HEK293 (cell line): ENCODE data around the gene TTC13.
A peak's percentile ranks its signal among the peaks of the same experiment; 100 is the strongest.

Experiments
- HOXA7 ChIP-seq: sonication (generic); formaldehyde crosslinking; IDR thresholded peaks from 2 replicates; pipeline ENCODE4 v1.8.1; 2022; ENCODE audit warnings: missing genetic modification reagents, borderline replicate concordance
- HOXD13 ChIP-seq: sonication (generic); formaldehyde crosslinking; IDR thresholded peaks from 2 replicates; pipeline ENCODE4 v1.8.0; 2022; ENCODE audit warnings: missing genetic modification reagents, borderline replicate concordance
- KLF8 ChIP-seq: fragments of 450-650 bp; formaldehyde crosslinking; IDR thresholded peaks from 2 replicates; pipeline ENCODE4 v1.5.1; 2016; ENCODE audit warnings: missing biosample characterization, missing genetic modification characterization
- PATZ1 ChIP-seq: fragments of 450-650 bp; formaldehyde crosslinking; IDR thresholded peaks from 2 replicates; pipeline ENCODE4 v1.5.1; 2016; ENCODE audit warnings: missing biosample characterization, missing genetic modification characterization
- RBAK ChIP-seq: fragments of 450-650 bp; formaldehyde crosslinking; IDR thresholded peaks from 2 replicates; pipeline ENCODE4 v1.5.1; 2016; ENCODE audit warnings: missing biosample characterization, missing genetic modification characterization
- SCRT2 ChIP-seq: fragments of 450-650 bp; formaldehyde crosslinking; IDR thresholded peaks from 2 replicates; pipeline ENCODE4 v1.5.1; 2016; ENCODE audit warnings: missing biosample characterization, missing genetic modification characterization
- SP2 ChIP-seq: fragments of 450-650 bp; formaldehyde crosslinking; IDR thresholded peaks from 2 replicates; pipeline ENCODE4 v1.5.1; 2016; ENCODE audit warnings: missing biosample characterization, missing genetic modification characterization
- TCF7L2 ChIP-seq: IDR thresholded peaks from 2 replicates; pipeline ENCODE4 v1.6.1; 2011; ENCODE audit warnings: low read depth, mild to moderate bottlenecking, inconsistent platforms, low read length, moderate library complexity, borderline replicate concordance
- TRIM28 ChIP-seq: IDR thresholded peaks from 2 replicates; pipeline ENCODE4 v1.6.1; 2011; ENCODE audit warnings: low read length, control low read depth, borderline replicate concordance
- ZBTB1 ChIP-seq: fragments of 450-650 bp; formaldehyde crosslinking; IDR thresholded peaks from 2 replicates; pipeline ENCODE4 v1.5.1; 2016; ENCODE audit warnings: missing biosample characterization, missing genetic modification characterization
- ZBTB17 ChIP-seq: fragments of 450-650 bp; formaldehyde crosslinking; IDR thresholded peaks from 2 replicates; pipeline ENCODE4 v1.5.1; 2016; ENCODE audit warnings: missing biosample characterization, missing genetic modification characterization
- ZBTB26 ChIP-seq: fragments of 450-650 bp; formaldehyde crosslinking; optimal IDR thresholded peaks from 2 replicates; pipeline ENCODE3; 2016; ENCODE audit warnings: missing biosample characterization, mild to moderate bottlenecking, missing genetic modification characterization
- ZBTB48 ChIP-seq: fragments of 450-650 bp; formaldehyde crosslinking; IDR thresholded peaks from 2 replicates; pipeline ENCODE4 v1.5.1; 2016; ENCODE audit warnings: missing biosample characterization, missing genetic modification characterization
- ZEB2 ChIP-seq: fragments of 450-650 bp; formaldehyde crosslinking; IDR thresholded peaks from 2 replicates; pipeline ENCODE4 v1.5.1; 2016; ENCODE audit warnings: missing biosample characterization, missing genetic modification characterization
- ZIC2 ChIP-seq: fragments of 450-650 bp; formaldehyde crosslinking; IDR thresholded peaks from 2 replicates; pipeline ENCODE4 v1.5.1; 2016; ENCODE audit warnings: missing biosample characterization, missing genetic modification characterization
- ZNF133 ChIP-seq: fragments of 450-650 bp; formaldehyde crosslinking; IDR thresholded peaks from 2 replicates; pipeline ENCODE4 v1.5.1; 2016; ENCODE audit warnings: missing biosample characterization, missing genetic modification characterization
- ZNF169 ChIP-seq: fragments of 450-650 bp; formaldehyde crosslinking; IDR thresholded peaks from 2 replicates; pipeline ENCODE4 v1.5.1; 2016; ENCODE audit warnings: missing biosample characterization, missing genetic modification characterization
- ZNF18 ChIP-seq: fragments of 450-650 bp; formaldehyde crosslinking; IDR thresholded peaks from 2 replicates; pipeline ENCODE4 v1.5.1; 2016; ENCODE audit warnings: missing biosample characterization, missing genetic modification characterization
- ZNF202 ChIP-seq: fragments of 450-650 bp; formaldehyde crosslinking; IDR thresholded peaks from 2 replicates; pipeline ENCODE4 v1.5.1; 2016; ENCODE audit warnings: missing biosample characterization, missing genetic modification characterization, borderline replicate concordance
- ZNF221 ChIP-seq: fragments of 450-650 bp; formaldehyde crosslinking; IDR thresholded peaks from 2 replicates; pipeline ENCODE4 v1.5.1; 2017; ENCODE audit warnings: missing biosample characterization, missing genetic modification characterization, borderline replicate concordance
- ZNF24 ChIP-seq: fragments of 450-650 bp; formaldehyde crosslinking; IDR thresholded peaks from 2 replicates; pipeline ENCODE4 v1.5.1; 2016; ENCODE audit warnings: missing biosample characterization, missing genetic modification characterization
- ZNF274 ChIP-seq, 2 experiments: fragments of 200-500 bp in 1 of 2; fragments of 450-650 bp in 1 of 2; sonication (Bioruptor generic) in 1 of 2; formaldehyde crosslinking in 1 of 2; IDR thresholded peaks; 2 replicates each; pipeline versions ENCODE4 v1.5.1 to v1.6.1; 2014 to 2016; ENCODE audit warnings: borderline replicate concordance in 1 of 2, inconsistent platforms in 1 of 2, low read length in 1 of 2, missing biosample characterization in 1 of 2, missing genetic modification characterization in 1 of 2
- ZNF302 ChIP-seq: fragments of 450-650 bp; formaldehyde crosslinking; IDR thresholded peaks from 2 replicates; pipeline ENCODE4 v1.5.1; 2016; ENCODE audit warnings: missing biosample characterization, missing genetic modification characterization, low read depth
- ZNF324 ChIP-seq: fragments of 450-650 bp; formaldehyde crosslinking; IDR thresholded peaks from 2 replicates; pipeline ENCODE4 v1.5.1; 2016; ENCODE audit warnings: missing biosample characterization, missing genetic modification characterization
- ZNF350 ChIP-seq: fragments of 450-650 bp; formaldehyde crosslinking; IDR thresholded peaks from 2 replicates; pipeline ENCODE4 v1.5.0; 2017; ENCODE audit warnings: missing biosample characterization, mild to moderate bottlenecking, missing genetic modification characterization
- ZNF404 ChIP-seq: fragments of 450-650 bp; formaldehyde crosslinking; IDR thresholded peaks from 2 replicates; pipeline ENCODE4 v1.5.1; 2017; ENCODE audit warnings: missing biosample characterization, missing genetic modification characterization
- ZNF433 ChIP-seq: fragments of 450-650 bp; formaldehyde crosslinking; IDR thresholded peaks from 2 replicates; pipeline ENCODE4 v1.5.1; 2016; ENCODE audit warnings: missing biosample characterization, missing genetic modification characterization, low read depth
- ZNF449 ChIP-seq: fragments of 450-650 bp; formaldehyde crosslinking; IDR thresholded peaks from 2 replicates; pipeline ENCODE4 v1.5.1; 2017; ENCODE audit warnings: missing biosample characterization, mild to moderate bottlenecking, missing genetic modification characterization, moderate library complexity
- ZNF473 ChIP-seq: fragments of 450-650 bp; formaldehyde crosslinking; IDR thresholded peaks from 2 replicates; pipeline ENCODE4 v1.5.1; 2017; ENCODE audit warnings: missing biosample characterization, missing genetic modification characterization
- ZNF544 ChIP-seq: fragments of 450-650 bp; formaldehyde crosslinking; IDR thresholded peaks from 2 replicates; pipeline ENCODE4 v1.5.0; 2017; ENCODE audit warnings: missing biosample characterization, missing genetic modification characterization
- ZNF548 ChIP-seq: fragments of 450-650 bp; formaldehyde crosslinking; IDR thresholded peaks from 2 replicates; pipeline ENCODE4 v1.5.1; 2016; ENCODE audit warnings: missing biosample characterization, missing genetic modification characterization
- ZNF580 ChIP-seq: fragments of 450-650 bp; formaldehyde crosslinking; IDR thresholded peaks from 2 replicates; pipeline ENCODE4 v1.5.1; 2016; ENCODE audit warnings: missing biosample characterization, missing genetic modification characterization
- ZNF670 ChIP-seq: fragments of 450-650 bp; formaldehyde crosslinking; IDR thresholded peaks from 2 replicates; pipeline ENCODE4 v1.5.1; 2016; ENCODE audit warnings: missing biosample characterization, missing genetic modification characterization, low read depth
- ZSCAN5A ChIP-seq: fragments of 450-650 bp; formaldehyde crosslinking; IDR thresholded peaks from 2 replicates; pipeline ENCODE4 v1.5.1; 2016; ENCODE audit warnings: missing biosample characterization, missing genetic modification characterization

TTC13 gene

GRCh38 chr1:230868736-230869385 is 109.8 kb downstream of the TTC13 start (continued):
- TF ChIP-seq ZEB2 (tag by site-specific recombination) (peak; percentile 69), ZNF670 (tag by site-specific recombination) (no peak), ZIC2 (tag by site-specific recombination) (no peak), HOXD13 (CRISPR knock-in tag) (no peak), ZNF473 (tag by site-specific recombination) (no peak), ZNF133 (tag by site-specific recombination) (no peak), TCF7L2 (no peak), ZNF324 (tag by site-specific recombination) (0 out of 2 replicates have a peak, but pooled peaks have one; percentile 37), SP2 (tag by site-specific recombination) (no peak), ZNF350 (tag by site-specific recombination) (no peak), HOXA7 (CRISPR knock-in tag) (no peak), ZBTB26 (tag by site-specific recombination) (no peak), PATZ1 (tag by site-specific recombination) (peak; percentile 32; the same call in 1 of the 2 replicates), TRIM28 (no peak), ZNF544 (tag by site-specific recombination) (no peak), KLF8 (tag by site-specific recombination) (peak; percentile 36; the same call in 1 of the 2 replicates), ZNF274 (IDR thresholded peaks at IDR 0.05; ENCODE audit: low read length) (no peak), ZNF274 (tag by site-specific recombination; IDR thresholded peaks at IDR 0.05; ENCODE audit: borderline replicate concordance) (no peak), ZNF548 (no peak), ZNF18 (tag by site-specific recombination) (no peak), ZNF433 (tag by site-specific recombination) (no peak), ZBTB1 (no peak), SCRT2 (tag by site-specific recombination) (peak; percentile 33; the same call in 1 of the 2 replicates), RBAK (tag by site-specific recombination) (no peak), ZNF404 (tag by site-specific recombination) (no peak), ZNF169 (tag by site-specific recombination) (no peak), ZNF302 (tag by site-specific recombination) (no peak), ZNF221 (tag by site-specific recombination) (no peak), ZBTB17 (tag by site-specific recombination) (peak; percentile 79), ZNF202 (tag by site-specific recombination) (no peak), ZNF580 (tag by site-specific recombination) (peak; percentile 14; the same call in 1 of the 2 replicates), ZNF449 (tag by site-specific recombination) (no peak), ZSCAN5A (tag by site-specific recombination) (peak; percentile 56; the same call in 1 of the 2 replicates), ZNF24 (no peak), ZBTB48 (tag by site-specific recombination) (peak; percentile 53; the same call in 1 of the 2 replicates)
